Pancreas (tissue), 10 donors: ENCODE measurements around the gene GRIN2A. TPM values are rescaled to one million over a fixed set of nuclear protein-coding genes. Genes with fewer than 3 reads are reported as not detected.

ENCODE experiments used
- ATAC-seq, 4 donors: fragments of 200-7000 bp; cut with Tn5 transposase; one replicate each; pipeline versions ENCODE4 v1.8.0 to v1.9.1; 2020; ENCODE audit warnings: mild to moderate bottlenecking in 4 of 4, moderate library complexity in 4 of 4
- DNase-seq, 6 donors: peaks; one replicate each; pipeline ENCODE4 v3.0.0-alpha.2; 2020
- FAIRE-seq: peaks from 2 replicates; lab custom pipeline; 2012; peaks lifted over from hg19 to GRCh38; lab: Jason Lieb, UNC
- H3K27ac ChIP-seq, 4 donors: fragments of 200-600 bp; sonication (generic); 1 replicate in 3 of 4; 2 replicates in 1 of 4; pipeline versions ENCODE4 v1.5.0 to v1.8.0; 2020
- H3K27me3 ChIP-seq, 4 donors: fragments of 200-600 bp; one replicate each; pipeline ENCODE4 v1.8.0; 2021
- H3K36me3 ChIP-seq, 3 donors: fragments of 200-600 bp; sonication (generic) in 1 of 3; one replicate each; pipeline versions ENCODE4 v1.5.0 to v1.8.0; 2020 to 2021
- H3K4me1 ChIP-seq, 3 donors: fragments of 200-600 bp; one replicate each; pipeline ENCODE4 v1.8.0; 2021
- H3K4me3 ChIP-seq, 4 donors: fragments of 200-600 bp; sonication (generic) in 2 of 4; one replicate each; pipeline versions ENCODE4 v1.5.0 to v1.8.0; 2020 to 2021
- H3K9me3 ChIP-seq, 4 donors: fragments of 200-600 bp; one replicate each; pipeline ENCODE4 v1.8.0; 2021
- WGBS, 2 donors: extraction: QIAGEN DNeasy Blood & Tissue Kit; methylation state at CpG; one replicate each; pipeline ENCODE4 v1.1.7; 2013; 5-methylcytosine and 5-hydroxymethylcytosine counted together
- intact Hi-C, 3 donors: fragments of 100-400 bp; cut with DNase I; formaldehyde crosslinking; loops; one replicate each; pipeline versions ENCODE4 v1.11.1 to v1.14.2; 2022
- polyA plus RNA-seq, 2 donors: library from polyadenylated mRNA; stranded (reverse); fragments of 200-250 nt; gene quantifications; one replicate each; pipeline ENCODE4 v1.2.3, GENCODE V29; 2013
- total RNA-seq, 6 donors: library from RNA; stranded (reverse); fragmentation: NEBNext Ultra II Directional in 4 of 6; extraction: Animal tissue kit (Norgen Biotek cat#: 25700) in 4 of 6; gene quantifications; one replicate each; pipeline versions ENCODE4 v1.2.1 to v1.2.4, GENCODE V29; 2021 to 2023
- TF ChIP-seq, protein P1 (sequence below), 4 donors: fragments of 200-600 bp; sonication (generic) in 3 of 4; IDR thresholded peaks; one replicate each; pipeline versions ENCODE4 v1.5.0 to v1.8.0; 2021; ENCODE audit warnings: antibody characterized with exemption in 4 of 4
- donor health status: healthy with polysubstance abuse.
- donor health status: DM: no; HTN: no; CAD: no; lungs with moderate emphysema.
- donor health status: DM: no; HTN: no; CAD: no.
- donor health status: control.
- donor health status: control.
- donor health status: Bipolar disorder and iron deficiency.
- donor health status: DM: yes; HTN: yes; CAD: no.
- donor health status: DM: no; HTN: no; CAD: no.
- donor health status: DM: no; HTN: no; CAD: no.
- donor health status: DM: yes; HTN: yes; CAD: no.

GRIN2A gene
- total and polyA plus RNA-seq, 8 donors = 0.09 to 2.2 (median 0.32) TPM

DNA sequence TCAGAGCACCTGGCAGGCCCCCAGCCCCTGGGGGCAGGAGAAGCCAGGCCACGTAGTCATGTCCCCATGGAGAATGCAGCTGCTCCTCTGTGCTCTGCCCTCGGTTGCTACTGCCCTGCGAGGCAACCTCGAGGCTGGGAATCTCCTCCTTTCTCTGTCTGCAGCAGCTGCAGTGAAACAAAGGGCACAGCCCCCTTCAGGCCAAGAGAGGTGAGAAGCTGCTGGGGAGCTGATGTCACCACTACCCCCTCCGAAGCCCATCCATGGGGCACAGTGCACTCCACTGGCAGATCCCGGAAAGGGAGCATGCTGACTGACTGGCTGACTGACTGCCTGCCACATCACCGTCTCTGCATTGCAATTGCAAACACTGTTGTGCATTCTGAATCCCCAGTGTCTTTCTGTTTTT is 103.7 kb downstream of the GRIN2A start:
- ATAC-seq = no peak
- DNase-seq = peak in 1 of 6 donors; percentile 31
- Histone ChIP-seq H3K4me3 (no peak overlapping the region), H3K4me1 (peaks cover 17 to 26% (median 21%) of the 10 kb centered on the region in 3 donors), H3K36me3 (no peaks in the 10 kb centered on the region), H3K27ac (no peak overlapping the region), H3K27me3 (peaks cover 0 to 23% (median 4%) of the 10 kb centered on the region in 4 donors), H3K9me3 (no peaks in the 10 kb centered on the region)
- intact Hi-C loops = no loop called here
- FAIRE-seq = no peak
- TF ChIP-seq, protein P1, sequence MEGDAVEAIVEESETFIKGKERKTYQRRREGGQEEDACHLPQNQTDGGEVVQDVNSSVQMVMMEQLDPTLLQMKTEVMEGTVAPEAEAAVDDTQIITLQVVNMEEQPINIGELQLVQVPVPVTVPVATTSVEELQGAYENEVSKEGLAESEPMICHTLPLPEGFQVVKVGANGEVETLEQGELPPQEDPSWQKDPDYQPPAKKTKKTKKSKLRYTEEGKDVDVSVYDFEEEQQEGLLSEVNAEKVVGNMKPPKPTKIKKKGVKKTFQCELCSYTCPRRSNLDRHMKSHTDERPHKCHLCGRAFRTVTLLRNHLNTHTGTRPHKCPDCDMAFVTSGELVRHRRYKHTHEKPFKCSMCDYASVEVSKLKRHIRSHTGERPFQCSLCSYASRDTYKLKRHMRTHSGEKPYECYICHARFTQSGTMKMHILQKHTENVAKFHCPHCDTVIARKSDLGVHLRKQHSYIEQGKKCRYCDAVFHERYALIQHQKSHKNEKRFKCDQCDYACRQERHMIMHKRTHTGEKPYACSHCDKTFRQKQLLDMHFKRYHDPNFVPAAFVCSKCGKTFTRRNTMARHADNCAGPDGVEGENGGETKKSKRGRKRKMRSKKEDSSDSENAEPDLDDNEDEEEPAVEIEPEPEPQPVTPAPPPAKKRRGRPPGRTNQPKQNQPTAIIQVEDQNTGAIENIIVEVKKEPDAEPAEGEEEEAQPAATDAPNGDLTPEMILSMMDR (IDR thresholded peaks at IDR 0.05) = no peak
- 44 to 52% methylated on average over 6 to 7 of the region's 7 CpGs for WGBS, 2 donors

DNA sequence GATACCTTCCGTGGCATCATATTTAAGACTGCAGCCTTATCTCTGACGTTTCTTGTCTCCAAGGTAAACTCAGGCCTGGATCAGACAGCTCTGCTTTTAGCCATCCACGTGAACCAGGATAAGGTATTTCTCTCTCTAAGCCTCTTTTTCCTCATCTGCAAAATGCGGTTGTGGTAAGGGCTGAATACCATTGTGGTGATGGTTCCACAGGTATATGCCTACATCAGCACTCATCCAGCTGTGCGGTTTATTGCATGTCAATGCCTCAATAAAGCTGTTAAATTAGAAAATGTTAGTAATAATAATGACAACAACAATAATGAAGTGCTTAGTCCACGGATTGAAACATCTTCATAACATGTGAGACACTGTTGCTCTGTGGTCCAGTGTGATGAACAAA is 104.4 kb downstream of the GRIN2A start:
- TF ChIP-seq, protein P1 (IDR thresholded peaks at IDR 0.05) = no peak
- Histone ChIP-seq H3K9me3 (no peaks in the 10 kb centered on the region), H3K4me3 (no peak overlapping the region), H3K36me3 (no peaks in the 10 kb centered on the region), H3K27ac (no peak overlapping the region), H3K4me1 (peaks cover 17 to 26% (median 21%) of the 10 kb centered on the region in 3 donors), H3K27me3 (peaks cover 0 to 23% (median 2%) of the 10 kb centered on the region in 4 donors)
- DNase-seq (no peak), ATAC-seq (no peak), FAIRE-seq (no peak)
- intact Hi-C loops = no loop called here
- WGBS, 2 donors = 62 to 67% methylated on average over 6 of the region's 6 CpGs

DNA sequence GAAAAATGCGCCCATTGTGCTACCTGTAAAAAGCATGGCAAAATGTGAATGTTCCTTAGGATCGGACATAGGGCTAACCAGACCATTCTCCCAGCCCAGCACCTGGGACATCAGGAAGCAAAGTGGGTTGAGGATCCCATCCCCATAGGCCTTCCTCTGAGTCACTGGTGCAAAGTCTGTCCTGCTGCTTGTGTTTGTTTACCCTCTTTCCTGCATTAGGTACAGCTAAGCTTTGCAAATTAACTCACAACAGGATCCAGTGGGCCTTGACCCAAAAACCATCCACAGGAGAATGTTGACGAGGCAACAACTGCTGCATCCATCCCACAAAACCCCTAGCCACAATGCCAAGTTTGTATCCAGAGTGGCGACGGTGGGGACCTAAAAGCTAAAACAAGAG is 106.2 kb downstream of the GRIN2A start:
- DNase-seq = no peak
- no peak for FAIRE-seq
- no peak overlapping the region for H3K27ac ChIP-seq
- TF ChIP-seq, protein P1 (IDR thresholded peaks at IDR 0.05) = no peak
- no peak for ATAC-seq
- H3K36me3 ChIP-seq = no peaks in the 10 kb centered on the region
- H3K27me3 ChIP-seq = peaks cover 0 to 15% (median 2%) of the 10 kb centered on the region in 4 donors
- H3K4me1 ChIP-seq = peaks cover 17 to 22% (median 19%) of the 10 kb centered on the region in 3 donors
- no peak overlapping the region for H3K4me3 ChIP-seq
- WGBS, 2 donors = 82 to 91% methylated on average over 5 of the region's 5 CpGs
- H3K9me3 ChIP-seq = no peaks in the 10 kb centered on the region
- intact Hi-C loops = no loop called here

DNA sequence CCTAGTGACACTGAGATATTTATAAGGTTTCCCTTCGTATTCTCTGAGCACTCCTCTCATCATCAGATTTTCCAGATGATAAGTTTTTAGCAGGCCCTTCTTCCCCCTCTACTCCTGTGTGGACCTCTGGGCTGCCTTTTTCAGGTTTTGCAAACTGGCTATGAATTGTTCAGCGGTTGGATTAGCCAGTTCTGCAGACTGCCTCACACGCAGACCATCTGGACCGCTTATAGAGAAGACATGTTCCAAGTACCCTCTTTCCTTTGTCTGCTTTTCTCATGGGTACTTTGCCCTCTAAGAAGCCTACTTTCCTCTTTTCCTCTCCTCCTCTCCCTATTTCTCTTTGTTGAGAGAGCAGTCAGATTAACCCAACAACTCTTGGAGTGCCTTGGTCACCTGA is 111.6 kb downstream of the GRIN2A start:
- Histone ChIP-seq H3K27me3 (peaks cover 0 to 17% (median 0%) of the 10 kb centered on the region in 4 donors), H3K27ac (no peak overlapping the region), H3K9me3 (no peaks in the 10 kb centered on the region), H3K4me1 (no peaks in the 10 kb centered on the region), H3K4me3 (no peak overlapping the region), H3K36me3 (no peaks in the 10 kb centered on the region)
- TF ChIP-seq, protein P1 (IDR thresholded peaks at IDR 0.05) = no peak
- DNase-seq (no peak), ATAC-seq (no peak), FAIRE-seq (no peak)
- intact Hi-C loops = no loop called here
- WGBS, 2 donors = 76 to 86% methylated on average over 4 of the region's 4 CpGs

DNA sequence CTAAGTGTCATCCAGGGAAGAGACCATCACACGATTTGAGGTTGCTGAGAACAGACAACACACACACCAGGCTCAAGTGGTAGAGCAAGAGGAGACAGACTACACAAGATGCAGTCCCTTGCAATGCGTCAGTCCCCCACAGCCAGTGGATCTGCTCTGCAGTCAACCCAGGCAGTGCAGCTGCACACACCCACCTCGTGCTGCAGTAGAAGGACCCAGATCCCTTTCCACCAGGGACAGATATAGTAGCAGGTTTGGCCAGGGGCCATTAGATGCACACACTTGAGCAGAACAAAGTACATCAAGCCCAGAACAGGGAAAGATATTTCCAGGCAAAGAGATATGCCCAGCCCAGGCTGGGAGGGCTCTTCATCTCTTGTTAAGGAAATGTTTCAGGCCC is 112.9 kb downstream of the GRIN2A start:
- peaks cover 0 to 4% (median 0%) of the 10 kb centered on the region in 3 donors for H3K4me1 ChIP-seq
- ATAC-seq = no peak
- peaks cover 0 to 17% (median 0%) of the 10 kb centered on the region in 4 donors for H3K27me3 ChIP-seq
- intact Hi-C loops = no loop called here
- 56 to 63% methylated on average over 3 of the region's 3 CpGs for WGBS, 2 donors
- TF ChIP-seq, protein P1 (IDR thresholded peaks at IDR 0.05) = no peak
- FAIRE-seq = no peak
- H3K27ac ChIP-seq = no peak overlapping the region
- H3K36me3 ChIP-seq = no peaks in the 10 kb centered on the region
- no peak overlapping the region for H3K4me3 ChIP-seq
- H3K9me3 ChIP-seq = no peaks in the 10 kb centered on the region
- DNase-seq = no peak
